ENCODE data around the gene KCNH5. TPM values are rescaled to one million over a fixed set of nuclear protein-coding genes. Genes with fewer than 3 reads are reported as not detected.

KCNH5 gene
- total RNA-seq, 1 donor from 2014 or later: under 0.01 TPM

GRCh38 chr14:62736048-62737043 is 308.9 kb downstream of the KCNH5 start:
- H3K27ac ChIP-seq (ENCODE audit: low read depth, low read length): no peak overlapping the region
- peaks cover 0 to 1% (median 0%) of the 10 kb centered on the region in 3 donors for H3K9me3 ChIP-seq (ENCODE audit: control insufficient read depth in 3 of 3, low read length in 3 of 3)
- H3K9ac ChIP-seq (ENCODE audit: low read depth in 1 of 3, low read length in 3 of 3): no peak overlapping the region
- no peaks in the 10 kb centered on the region for H3K4me1 ChIP-seq (ENCODE audit: control insufficient read depth in 3 of 3, insufficient read depth in 3 of 3, low read length in 3 of 3)
- H3K36me3 ChIP-seq (ENCODE audit: control insufficient read depth in 3 of 3, insufficient read depth in 3 of 3, low read length in 3 of 3): no peaks in the 10 kb centered on the region
- no peak overlapping the region for H3K4me3 ChIP-seq (ENCODE audit: low read length in 3 of 3)
- no peaks in the 10 kb centered on the region for H3K27me3 ChIP-seq (ENCODE audit: control insufficient read depth in 3 of 3, insufficient read depth in 3 of 3, low read length in 3 of 3)

GRCh38 chr14:62734831-62735230 is 310.4 kb downstream of the KCNH5 start:
- Histone ChIP-seq H3K9ac (ENCODE audit: low read depth in 1 of 3, low read length in 3 of 3) (no peak overlapping the region), H3K9me3 (ENCODE audit: control insufficient read depth in 3 of 3, low read length in 3 of 3) (peaks cover 0 to 1% (median 0%) of the 10 kb centered on the region in 3 donors), H3K27me3 (ENCODE audit: control insufficient read depth in 3 of 3, insufficient read depth in 3 of 3, low read length in 3 of 3) (no peaks in the 10 kb centered on the region), H3K4me1 (ENCODE audit: control insufficient read depth in 3 of 3, insufficient read depth in 3 of 3, low read length in 3 of 3) (no peaks in the 10 kb centered on the region), H3K36me3 (ENCODE audit: control insufficient read depth in 3 of 3, insufficient read depth in 3 of 3, low read length in 3 of 3) (no peaks in the 10 kb centered on the region), H3K27ac (ENCODE audit: low read depth, low read length) (no peak overlapping the region), H3K4me3 (ENCODE audit: low read length in 3 of 3) (no peak overlapping the region)

DNA sequence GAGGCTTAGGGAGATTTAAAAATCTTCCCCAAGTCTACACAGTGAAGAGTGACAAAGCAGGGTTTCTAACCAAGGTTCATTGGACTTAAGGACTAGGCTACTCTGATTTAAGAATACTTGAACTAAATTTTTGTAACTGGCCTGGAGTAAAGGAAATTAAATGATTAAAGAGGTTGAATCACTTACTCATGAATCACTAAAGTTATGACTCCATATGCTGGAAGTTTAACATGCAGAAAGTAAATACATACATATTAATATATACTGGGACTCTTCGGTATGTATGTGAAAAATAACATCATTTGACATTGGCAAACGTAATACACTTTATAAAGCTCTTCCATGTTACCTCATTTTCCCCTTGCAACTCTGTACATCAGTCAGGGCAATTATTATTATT is 322.9 kb downstream of the KCNH5 start:
- no peaks in the 10 kb centered on the region for H3K9me3 ChIP-seq (ENCODE audit: control insufficient read depth in 3 of 3, low read length in 3 of 3)
- no peak overlapping the region for H3K27ac ChIP-seq (ENCODE audit: low read depth, low read length)
- H3K9ac ChIP-seq (ENCODE audit: low read depth in 1 of 3, low read length in 3 of 3): no peak overlapping the region
- no peaks in the 10 kb centered on the region for H3K4me1 ChIP-seq (ENCODE audit: control insufficient read depth in 3 of 3, insufficient read depth in 3 of 3, low read length in 3 of 3)
- no peaks in the 10 kb centered on the region for H3K27me3 ChIP-seq (ENCODE audit: control insufficient read depth in 3 of 3, insufficient read depth in 3 of 3, low read length in 3 of 3)
- no peak overlapping the region for H3K4me3 ChIP-seq (ENCODE audit: low read length in 3 of 3)
- no peaks in the 10 kb centered on the region for H3K36me3 ChIP-seq (ENCODE audit: control insufficient read depth in 3 of 3, insufficient read depth in 3 of 3, low read length in 3 of 3)

DNA sequence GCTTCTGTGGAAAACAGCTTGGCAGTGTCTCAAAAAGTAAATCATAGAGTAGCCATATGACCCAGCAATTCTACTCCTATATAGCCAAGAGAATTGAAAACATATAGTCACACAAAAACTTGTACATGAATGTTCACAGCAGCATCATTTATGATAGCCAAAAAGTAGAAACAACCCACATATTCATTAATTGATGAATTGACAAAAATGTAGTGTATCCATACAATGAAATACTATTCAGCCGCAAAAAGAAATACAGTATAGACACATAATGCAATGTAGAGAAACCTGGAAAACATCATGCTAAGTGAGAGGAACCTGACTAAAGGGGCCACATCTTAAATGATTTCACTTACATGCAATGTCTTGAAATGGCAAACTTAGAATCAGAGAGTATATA is 326.6 kb downstream of the KCNH5 start:
- Histone ChIP-seq H3K4me3 (ENCODE audit: low read length in 3 of 3) (no peak overlapping the region), H3K36me3 (ENCODE audit: control insufficient read depth in 3 of 3, insufficient read depth in 3 of 3, low read length in 3 of 3) (no peaks in the 10 kb centered on the region), H3K4me1 (ENCODE audit: control insufficient read depth in 3 of 3, insufficient read depth in 3 of 3, low read length in 3 of 3) (no peaks in the 10 kb centered on the region), H3K9ac (ENCODE audit: low read depth in 1 of 3, low read length in 3 of 3) (no peak overlapping the region), H3K27ac (ENCODE audit: low read depth, low read length) (no peak overlapping the region), H3K9me3 (ENCODE audit: control insufficient read depth in 3 of 3, low read length in 3 of 3) (no peaks in the 10 kb centered on the region), H3K27me3 (ENCODE audit: control insufficient read depth in 3 of 3, insufficient read depth in 3 of 3, low read length in 3 of 3) (no peaks in the 10 kb centered on the region)

- Histone ChIP-seq H3K9ac (ENCODE audit: low read depth in 1 of 3, low read length in 3 of 3) (no peak overlapping the region), H3K9me3 (ENCODE audit: control insufficient read depth in 3 of 3, low read length in 3 of 3) (no peaks in the 10 kb centered on the region), H3K4me3 (ENCODE audit: low read length in 3 of 3) (no peak overlapping the region), H3K4me1 (ENCODE audit: control insufficient read depth in 3 of 3, insufficient read depth in 3 of 3, low read length in 3 of 3) (no peaks in the 10 kb centered on the region), H3K27me3 (ENCODE audit: control insufficient read depth in 3 of 3, insufficient read depth in 3 of 3, low read length in 3 of 3) (no peaks in the 10 kb centered on the region), H3K27ac (ENCODE audit: low read depth, low read length) (no peak overlapping the region), H3K36me3 (ENCODE audit: control insufficient read depth in 3 of 3, insufficient read depth in 3 of 3, low read length in 3 of 3) (no peaks in the 10 kb centered on the region)
These were observed 333.8 kb downstream of the KCNH5 start for GRCh38 chr14:62711351-62712023.

DNA sequence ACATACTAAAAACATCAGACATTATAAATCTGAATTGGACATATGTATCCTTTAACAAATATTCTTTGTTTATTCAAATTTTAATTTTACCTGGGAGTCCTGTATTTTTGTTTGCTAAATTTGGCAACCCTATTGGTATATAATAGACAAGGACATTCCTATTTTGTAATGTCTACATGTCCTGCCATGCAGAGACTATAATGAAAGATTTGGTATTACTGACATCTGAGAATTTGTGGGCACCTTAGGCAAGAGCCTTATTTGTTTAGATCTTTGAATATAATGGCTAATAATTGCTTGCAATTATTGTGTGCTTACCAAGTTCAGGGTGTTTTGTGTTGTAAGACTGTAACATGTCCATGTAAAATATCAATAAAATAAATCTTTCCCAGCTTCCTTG is 334.4 kb downstream of the KCNH5 start:
- Histone ChIP-seq H3K36me3 (ENCODE audit: control insufficient read depth in 3 of 3, insufficient read depth in 3 of 3, low read length in 3 of 3) (no peaks in the 10 kb centered on the region), H3K9me3 (ENCODE audit: control insufficient read depth in 3 of 3, low read length in 3 of 3) (no peaks in the 10 kb centered on the region), H3K4me3 (ENCODE audit: low read length in 3 of 3) (no peak overlapping the region), H3K27ac (ENCODE audit: low read depth, low read length) (no peak overlapping the region), H3K9ac (ENCODE audit: low read depth in 1 of 3, low read length in 3 of 3) (no peak overlapping the region), H3K4me1 (ENCODE audit: control insufficient read depth in 3 of 3, insufficient read depth in 3 of 3, low read length in 3 of 3) (no peaks in the 10 kb centered on the region), H3K27me3 (ENCODE audit: control insufficient read depth in 3 of 3, insufficient read depth in 3 of 3, low read length in 3 of 3) (no peaks in the 10 kb centered on the region)

DNA sequence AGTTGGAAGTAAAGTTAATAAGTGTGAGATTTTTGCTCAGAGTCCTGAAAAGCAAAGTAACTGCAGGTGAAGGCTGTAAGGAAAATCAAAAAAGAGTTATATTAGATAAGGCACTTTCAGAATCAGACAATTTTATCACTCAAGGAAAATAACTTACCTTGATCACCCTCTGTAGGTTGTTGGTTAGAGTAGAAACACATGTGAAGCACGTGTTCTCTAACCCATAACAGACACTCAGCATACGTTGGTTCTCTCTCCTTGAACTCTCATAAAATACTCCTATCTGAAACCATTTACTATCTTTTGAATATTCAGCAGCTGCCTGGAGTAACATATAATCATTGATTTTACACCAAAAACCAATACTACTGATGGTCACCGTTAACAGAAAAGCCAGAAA is 335.5 kb downstream of the KCNH5 start:
- no peak overlapping the region for H3K27ac ChIP-seq (ENCODE audit: low read depth, low read length)
- no peaks in the 10 kb centered on the region for H3K9me3 ChIP-seq (ENCODE audit: control insufficient read depth in 3 of 3, low read length in 3 of 3)
- no peaks in the 10 kb centered on the region for H3K36me3 ChIP-seq (ENCODE audit: control insufficient read depth in 3 of 3, insufficient read depth in 3 of 3, low read length in 3 of 3)
- no peaks in the 10 kb centered on the region for H3K4me1 ChIP-seq (ENCODE audit: control insufficient read depth in 3 of 3, insufficient read depth in 3 of 3, low read length in 3 of 3)
- H3K9ac ChIP-seq (ENCODE audit: low read depth in 1 of 3, low read length in 3 of 3): no peak overlapping the region
- no peaks in the 10 kb centered on the region for H3K27me3 ChIP-seq (ENCODE audit: control insufficient read depth in 3 of 3, insufficient read depth in 3 of 3, low read length in 3 of 3)
- no peak overlapping the region for H3K4me3 ChIP-seq (ENCODE audit: low read length in 3 of 3)

- Histone ChIP-seq H3K27me3 (ENCODE audit: control insufficient read depth in 3 of 3, insufficient read depth in 3 of 3, low read length in 3 of 3) (no peaks in the 10 kb centered on the region), H3K36me3 (ENCODE audit: control insufficient read depth in 3 of 3, insufficient read depth in 3 of 3, low read length in 3 of 3) (no peaks in the 10 kb centered on the region)
These were observed 339.0 kb downstream of the KCNH5 start for GRCh38 chr14:62706217-62706616.

DNA sequence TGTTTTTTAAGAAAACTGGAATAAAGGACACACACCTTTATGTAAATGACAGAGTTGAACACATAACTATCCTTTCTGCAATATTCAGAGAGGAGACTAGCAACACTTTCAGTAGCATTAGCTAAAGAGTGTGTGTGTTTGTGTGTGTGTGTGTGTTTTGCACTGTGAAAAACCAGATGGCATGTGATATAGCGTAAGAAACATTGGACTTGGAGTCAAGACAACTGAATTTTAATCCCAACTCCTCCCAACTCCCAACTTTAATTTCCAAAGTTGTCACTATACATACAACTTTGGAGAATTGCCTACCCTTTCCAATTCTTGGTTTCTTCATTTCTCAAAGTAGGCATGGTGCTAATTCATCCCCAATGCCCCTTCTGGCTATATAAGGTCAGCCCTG is 347.8 kb downstream of the KCNH5 start:
- Histone ChIP-seq H3K27ac (ENCODE audit: low read depth, low read length) (no peak overlapping the region), H3K9me3 (ENCODE audit: control insufficient read depth in 3 of 3, low read length in 3 of 3) (no peaks in the 10 kb centered on the region), H3K4me3 (ENCODE audit: low read length in 3 of 3) (no peak overlapping the region), H3K27me3 (ENCODE audit: control insufficient read depth in 3 of 3, insufficient read depth in 3 of 3, low read length in 3 of 3) (no peaks in the 10 kb centered on the region), H3K4me1 (ENCODE audit: control insufficient read depth in 3 of 3, insufficient read depth in 3 of 3, low read length in 3 of 3) (no peaks in the 10 kb centered on the region), H3K36me3 (ENCODE audit: control insufficient read depth in 3 of 3, insufficient read depth in 3 of 3, low read length in 3 of 3) (no peaks in the 10 kb centered on the region), H3K9ac (ENCODE audit: low read depth in 1 of 3, low read length in 3 of 3) (no peak overlapping the region)

More at GRCh38 chr14:62706217-62706616, 339.0 kb downstream of the KCNH5 start:
- no peaks in the 10 kb centered on the region for H3K9me3 ChIP-seq (ENCODE audit: control insufficient read depth in 3 of 3, low read length in 3 of 3)
- H3K4me3 ChIP-seq (ENCODE audit: low read length in 3 of 3): no peak overlapping the region
- H3K27ac ChIP-seq (ENCODE audit: low read depth, low read length): no peak overlapping the region
- no peak overlapping the region for H3K9ac ChIP-seq (ENCODE audit: low read depth in 1 of 3, low read length in 3 of 3)
- no peaks in the 10 kb centered on the region for H3K4me1 ChIP-seq (ENCODE audit: control insufficient read depth in 3 of 3, insufficient read depth in 3 of 3, low read length in 3 of 3)

- Histone ChIP-seq H3K4me3 (ENCODE audit: low read length in 3 of 3) (no peak overlapping the region), H3K9ac (ENCODE audit: low read depth in 1 of 3, low read length in 3 of 3) (no peak overlapping the region), H3K27ac (ENCODE audit: low read depth, low read length) (no peak overlapping the region), H3K27me3 (ENCODE audit: control insufficient read depth in 3 of 3, insufficient read depth in 3 of 3, low read length in 3 of 3) (no peaks in the 10 kb centered on the region), H3K4me1 (ENCODE audit: control insufficient read depth in 3 of 3, insufficient read depth in 3 of 3, low read length in 3 of 3) (no peaks in the 10 kb centered on the region), H3K36me3 (ENCODE audit: control insufficient read depth in 3 of 3, insufficient read depth in 3 of 3, low read length in 3 of 3) (no peaks in the 10 kb centered on the region), H3K9me3 (ENCODE audit: control insufficient read depth in 3 of 3, low read length in 3 of 3) (no peaks in the 10 kb centered on the region)
These were observed 348.3 kb downstream of the KCNH5 start for GRCh38 chr14:62696929-62697328.
